Effector CD8-positive, alpha-beta T cell (primary cell): ENCODE results near the gene DENND5B.
"Not testable (repeated sequence)": the region's sequence is repeated elsewhere in the genome, so short reads cannot be mapped to it uniquely, and the experiment has no call there.

ENCODE experiments used
- DNase-seq: peaks from one replicate; lab custom pipeline; 2025; lab: John Stamatoyannopoulos, UW
- total RNA-seq, 4 experiments: gene quantifications; one replicate each; lab custom pipeline; 2026; lab: John Stamatoyannopoulos, UW

The DENND5B gene
- 0 to 0.85 (median 0.72) reads per million in 4 experiments for total RNA-seq

DNA sequence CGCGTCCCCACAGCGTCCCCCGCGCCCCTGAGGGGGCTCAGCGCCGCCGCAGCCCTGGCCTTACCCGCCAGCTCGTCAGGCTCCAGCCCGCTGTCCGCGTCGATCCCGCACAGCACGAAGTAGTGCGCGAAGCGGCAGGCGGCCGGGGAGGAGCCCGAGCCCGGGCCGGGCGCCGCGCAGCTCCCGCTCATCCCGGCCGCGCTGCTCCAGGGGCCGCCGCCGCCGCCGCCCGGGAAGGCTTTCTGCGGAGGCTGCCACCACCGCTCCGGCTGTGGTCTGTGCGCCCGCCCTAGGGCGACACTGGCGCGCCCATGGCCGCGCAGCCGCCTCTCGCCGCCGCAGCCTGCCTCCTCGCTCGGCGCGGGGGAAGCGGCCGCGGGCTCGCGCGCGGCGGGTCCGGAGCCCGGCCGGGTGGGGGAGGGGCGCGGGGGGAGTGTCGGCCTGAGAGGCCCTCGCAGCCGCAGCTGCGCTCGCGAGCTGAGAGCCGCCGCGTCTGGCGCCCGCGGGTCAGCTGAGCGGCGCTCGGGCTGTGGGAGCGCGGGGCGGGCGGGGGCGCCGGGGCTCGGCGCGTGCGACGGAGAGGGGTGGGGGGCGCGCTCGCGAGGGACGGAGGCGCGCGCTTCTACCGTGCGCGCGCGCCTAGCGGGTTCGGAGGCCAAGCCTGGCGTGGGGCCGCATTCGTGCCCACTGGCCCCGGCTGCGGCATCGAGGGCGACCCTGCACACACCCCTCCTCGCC, at the start of gene DENND5B:
Gene DENND5B (minus strand): TSS at position 495 of the 738 bp plus-strand sequence. CDS start 304 bp downstream, at position 191.
- DNase-seq: no peak

- no peak for DNase-seq
These were observed 43.7 kb upstream of the DENND5B start for GRCh38 chr12:31634620-31635019.

GRCh38 chr12:31633464-31633863, 42.5 kb upstream of the DENND5B start:
- no peak for DNase-seq

GRCh38 chr12:31631809-31632208, 40.9 kb upstream of the DENND5B start:
- no peak for DNase-seq

GRCh38 chr12:31631023-31631724, 40.2 kb upstream of the DENND5B start:
- no peak for DNase-seq

GRCh38 chr12:31629756-31630732, 39.1 kb upstream of the DENND5B start:
- DNase-seq: no peak

GRCh38 chr12:31627456-31628054, 36.6 kb upstream of the DENND5B start:
- DNase-seq: no peak

DNA sequence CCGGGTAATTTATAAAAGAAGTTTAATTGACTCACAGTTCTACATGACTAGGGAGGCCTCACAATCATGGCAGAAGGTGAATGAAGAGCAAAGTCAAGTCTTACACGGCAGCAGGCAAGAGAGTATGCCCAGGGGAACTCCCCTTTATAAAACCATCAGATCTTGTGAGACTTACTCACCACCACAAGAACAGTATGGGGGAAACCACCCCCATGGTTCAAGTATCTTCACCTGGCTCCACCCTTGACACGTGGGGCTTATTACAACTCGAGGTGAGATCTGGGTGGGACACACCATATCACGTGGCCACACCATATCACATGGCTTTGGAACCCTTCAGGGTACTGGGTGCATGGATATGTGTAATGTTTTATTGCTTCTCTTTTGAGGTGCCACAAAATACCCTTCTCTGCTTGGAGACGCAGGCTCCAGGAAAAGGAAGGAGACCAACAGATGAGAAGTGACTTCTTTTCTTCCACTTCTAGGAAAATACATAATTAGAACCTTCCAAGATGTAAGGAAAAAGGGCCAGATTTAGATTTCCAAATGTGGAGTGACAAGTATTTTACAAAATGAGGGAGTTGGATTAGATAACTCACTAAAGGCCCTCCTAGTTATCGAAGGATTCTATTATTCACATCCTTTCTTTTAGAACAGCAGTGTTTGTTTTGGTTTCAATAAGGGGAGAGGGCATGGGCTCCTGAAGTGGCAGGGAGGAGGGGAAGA, 35.5 kb upstream of the DENND5B start:
- no peak for DNase-seq

DNA sequence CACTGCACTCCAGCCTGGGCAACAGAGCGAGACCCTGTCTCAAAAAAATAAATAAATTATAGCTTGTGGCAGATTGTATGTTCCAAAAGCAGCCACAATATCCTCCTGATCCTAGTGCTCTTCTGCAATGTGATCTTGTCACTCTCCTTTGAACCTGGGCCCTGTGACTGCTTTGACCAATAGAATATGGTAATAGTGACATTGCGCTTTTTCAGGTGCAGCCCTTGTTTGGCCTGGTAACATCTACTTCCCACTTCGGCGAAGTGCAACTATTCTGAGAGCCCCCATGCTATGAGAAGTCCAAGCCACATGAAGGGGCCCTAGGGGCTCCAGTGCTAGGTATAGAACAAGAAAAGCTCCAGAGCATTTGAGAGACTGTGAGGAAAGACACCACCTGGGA, 31.1 kb upstream of the DENND5B start:
- DNase-seq: no peak

GRCh38 chr12:31620311-31620710, 29.4 kb upstream of the DENND5B start:
- DNase-seq: no peak

- no peak for DNase-seq
These were observed 27.5 kb upstream of the DENND5B start for GRCh38 chr12:31618228-31619025.

DNA sequence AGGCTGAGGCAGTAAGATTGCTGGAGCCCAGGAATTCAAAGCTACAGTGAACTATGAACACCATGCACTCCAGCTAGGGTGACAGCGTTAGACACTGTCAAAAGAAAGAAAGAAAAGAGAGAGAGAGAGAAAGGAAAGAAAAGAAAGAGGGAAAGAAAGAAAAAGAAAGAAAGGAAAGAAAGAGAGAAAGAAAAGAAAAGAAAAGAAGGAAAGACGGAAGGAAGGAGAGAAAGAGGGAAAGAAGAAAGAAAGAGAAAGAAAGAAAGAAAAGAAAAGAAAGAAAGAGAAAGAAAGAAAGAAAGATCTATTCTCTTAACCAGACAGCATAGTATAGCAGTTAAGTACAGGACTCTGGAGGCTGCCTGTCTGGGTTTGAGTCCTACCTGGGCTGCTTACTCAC, 21.9 kb upstream of the DENND5B start:
- no peak for DNase-seq

DNA sequence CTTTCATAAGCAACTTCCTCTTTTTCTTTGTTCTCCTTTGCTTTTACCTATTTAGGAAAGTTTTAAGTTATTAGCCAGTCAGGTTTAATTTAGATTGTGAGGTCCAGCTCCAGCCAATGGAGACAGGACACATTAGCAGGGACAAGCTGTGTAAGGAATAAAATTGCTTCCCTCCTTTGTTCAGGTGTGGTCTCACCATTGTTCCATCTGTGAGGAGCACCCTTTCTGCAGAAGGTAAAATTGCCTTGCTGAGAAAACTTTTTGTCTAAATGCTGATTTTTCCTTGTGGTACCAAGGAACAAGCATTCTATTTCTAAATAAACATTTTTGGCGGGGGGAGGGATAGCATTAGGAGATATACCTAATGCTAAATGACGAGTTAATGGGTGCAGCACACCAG, 17.4 kb upstream of the DENND5B start:
- not testable (repeated sequence) for DNase-seq

GRCh38 chr12:31605531-31605930, 14.6 kb upstream of the DENND5B start:
- DNase-seq: no peak

DNA sequence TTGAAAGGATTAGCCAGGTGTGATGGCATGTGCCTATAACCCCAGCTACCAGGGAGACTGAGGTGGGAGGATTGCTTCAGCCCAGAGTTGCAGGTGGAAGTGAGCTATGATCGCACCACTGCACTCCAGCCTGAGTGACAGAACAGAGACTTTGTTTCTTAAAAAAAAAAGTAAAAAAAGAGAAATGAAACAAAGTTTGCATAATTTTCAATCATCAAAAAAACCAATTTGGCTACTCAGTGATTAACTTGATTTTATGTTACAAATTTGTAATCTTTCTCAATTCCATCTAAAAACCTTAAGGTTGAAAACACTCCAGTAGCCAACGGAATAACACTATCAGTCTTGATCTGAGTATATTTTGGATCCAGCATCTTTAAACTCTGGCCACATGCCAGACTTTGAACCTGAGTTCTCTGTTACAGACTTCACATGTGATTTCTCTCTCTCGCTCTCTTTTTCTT, 12.6 kb upstream of the DENND5B start:
- DNase-seq: no peak

GRCh38 chr12:31600750-31601149, 9.8 kb upstream of the DENND5B start:
- no peak for DNase-seq

- DNase-seq: no peak
These were observed 9.3 kb upstream of the DENND5B start for GRCh38 chr12:31600252-31600651.

- no peak for DNase-seq
These were observed 8.1 kb upstream of the DENND5B start for GRCh38 chr12:31599053-31599452.

DNA sequence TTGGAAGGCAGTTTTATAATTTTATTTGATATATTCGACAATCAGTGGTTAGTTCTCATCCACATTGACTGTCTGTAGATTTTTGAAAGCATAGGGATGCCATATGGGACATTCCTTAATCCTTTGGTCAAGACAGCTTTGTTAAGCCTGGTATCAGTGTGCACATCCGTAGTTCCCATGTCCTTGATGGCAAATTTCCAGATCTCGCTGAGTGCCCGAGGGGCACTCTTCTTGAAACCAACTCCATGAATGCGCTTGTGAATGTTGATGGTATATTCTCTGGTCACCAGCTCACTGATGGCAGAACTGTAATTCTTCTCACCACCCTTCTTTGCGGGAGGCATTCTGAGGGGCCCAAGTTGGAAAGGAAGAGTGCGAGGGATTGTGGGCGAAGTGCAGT, 6.1 kb upstream of the DENND5B start:
- DNase-seq: no peak

DNA sequence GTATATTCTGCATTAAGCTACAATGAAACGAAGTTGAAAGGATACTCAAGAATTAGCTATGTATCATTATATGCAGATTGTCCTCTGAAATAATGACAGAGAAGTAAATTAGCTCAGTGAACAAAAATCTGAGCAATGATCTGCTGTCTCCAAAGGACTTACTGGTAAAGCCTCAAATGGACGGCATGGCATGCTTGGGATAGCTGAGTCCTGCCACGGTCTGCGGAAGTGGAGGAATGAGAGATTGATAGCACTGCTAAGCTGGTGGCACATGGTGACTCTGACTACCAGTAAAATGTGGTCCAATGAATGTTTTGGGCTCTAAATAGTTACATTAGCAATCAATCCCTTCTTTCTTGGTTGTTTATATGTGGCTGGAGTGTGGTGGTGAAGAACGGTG, 3.7 kb upstream of the DENND5B start:
- DNase-seq: no peak
